GM18517 (cell line): ENCODE measurements around the gene CNGA4.
A peak's percentile ranks its signal among the peaks of the same experiment; 100 is the strongest.

Experiments used
- ATAC-seq: cut with Tn5 transposase; IDR thresholded peaks from one replicate; pipeline ENCODE4 v1.9.1; 2021; ENCODE audit warnings: mild to moderate bottlenecking, moderate library complexity; ENCODE audit not compliant: unreplicated experiment

Gene CNGA4, protein sequence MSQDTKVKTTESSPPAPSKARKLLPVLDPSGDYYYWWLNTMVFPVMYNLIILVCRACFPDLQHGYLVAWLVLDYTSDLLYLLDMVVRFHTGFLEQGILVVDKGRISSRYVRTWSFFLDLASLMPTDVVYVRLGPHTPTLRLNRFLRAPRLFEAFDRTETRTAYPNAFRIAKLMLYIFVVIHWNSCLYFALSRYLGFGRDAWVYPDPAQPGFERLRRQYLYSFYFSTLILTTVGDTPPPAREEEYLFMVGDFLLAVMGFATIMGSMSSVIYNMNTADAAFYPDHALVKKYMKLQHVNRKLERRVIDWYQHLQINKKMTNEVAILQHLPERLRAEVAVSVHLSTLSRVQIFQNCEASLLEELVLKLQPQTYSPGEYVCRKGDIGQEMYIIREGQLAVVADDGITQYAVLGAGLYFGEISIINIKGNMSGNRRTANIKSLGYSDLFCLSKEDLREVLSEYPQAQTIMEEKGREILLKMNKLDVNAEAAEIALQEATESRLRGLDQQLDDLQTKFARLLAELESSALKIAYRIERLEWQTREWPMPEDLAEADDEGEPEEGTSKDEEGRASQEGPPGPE

DNA sequence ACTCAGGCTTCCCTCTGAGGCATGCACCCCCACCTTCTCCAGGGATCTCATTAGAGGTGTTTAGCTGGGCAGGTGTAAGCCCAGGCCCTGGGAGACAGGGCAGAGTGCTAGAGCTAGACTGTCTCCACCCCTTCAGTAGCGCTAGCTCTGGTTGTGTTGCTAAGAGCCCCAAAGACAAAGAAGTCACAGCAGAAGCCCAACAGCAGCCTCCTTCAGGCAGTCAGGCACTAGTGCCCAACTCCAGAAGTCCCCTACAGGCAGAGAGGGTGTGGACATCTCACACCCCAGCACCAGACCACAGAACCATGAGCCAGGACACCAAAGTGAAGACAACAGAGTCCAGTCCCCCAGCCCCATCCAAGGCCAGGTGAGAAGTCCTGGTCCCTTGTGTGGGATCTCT lies at the start of gene CNGA4:
Gene CNGA4, plus strand, starts transcription at position 188 of the 400 bp plus-strand sequence. Its CDS starts 118 bp downstream, at position 306.
- no peak for ATAC-seq

DNA sequence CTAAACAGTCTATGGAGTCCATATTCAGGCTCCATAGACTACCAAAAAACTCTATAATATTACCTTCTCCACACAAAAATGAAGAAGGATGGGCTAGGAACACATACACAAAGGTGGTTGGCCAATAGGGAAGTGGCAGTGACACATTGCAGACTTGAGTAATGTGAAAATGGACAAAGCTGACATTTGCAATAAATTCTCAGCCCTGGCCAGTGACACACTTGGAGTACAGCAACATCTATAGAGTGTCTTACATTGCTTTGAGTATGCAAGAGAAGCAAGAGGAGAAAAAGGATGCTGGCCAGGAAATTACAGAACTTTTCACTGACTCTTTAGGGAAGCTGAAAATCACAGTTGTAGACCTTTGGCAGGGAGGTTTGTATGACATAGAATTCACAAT lies 47.1 kb upstream of the CNGA4 start:
- no peak for ATAC-seq

DNA sequence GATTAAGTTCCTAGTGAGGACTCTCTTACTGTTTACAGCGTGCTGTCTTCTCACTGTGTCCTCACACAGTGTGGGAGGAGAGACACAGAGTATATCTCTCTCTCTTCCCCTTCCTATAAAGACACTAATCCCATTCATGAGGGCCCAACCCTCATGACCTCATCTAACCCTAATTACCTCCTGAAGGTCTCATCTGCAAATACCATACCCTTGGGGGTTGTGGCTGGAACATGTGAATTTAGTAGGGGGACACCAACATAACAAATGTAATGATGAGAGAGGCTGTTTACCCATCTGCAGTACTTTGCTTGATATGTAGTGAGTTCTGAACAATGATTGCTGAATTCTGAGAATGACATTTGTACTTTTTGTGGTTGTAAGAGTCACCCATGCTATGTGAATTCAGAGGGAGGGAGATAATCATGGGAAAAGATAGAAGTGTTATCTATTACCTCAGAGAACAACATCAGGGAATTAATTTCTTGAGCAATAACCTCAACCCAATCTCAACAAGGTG lies 44.8 kb upstream of the CNGA4 start:
- ATAC-seq = no peak

DNA sequence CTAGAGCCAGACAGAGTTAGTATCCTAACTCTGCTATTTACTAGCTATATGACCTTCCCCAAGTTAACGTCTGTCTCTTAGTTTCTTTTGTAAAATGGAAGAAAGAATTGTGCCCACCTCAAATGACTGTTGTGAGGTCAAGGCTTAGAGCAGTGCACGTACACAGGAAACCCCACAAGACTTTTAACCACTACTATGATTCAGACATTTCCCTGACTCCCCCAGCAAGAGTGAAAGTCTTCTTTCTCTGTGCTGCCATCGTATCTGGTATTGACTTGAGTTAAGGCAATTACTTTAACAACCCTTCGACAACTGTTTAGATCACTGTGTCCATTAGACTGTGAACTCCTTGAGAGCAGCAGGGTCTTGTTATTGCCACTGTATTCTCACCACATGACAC lies 42.5 kb upstream of the CNGA4 start:
- no peak for ATAC-seq

DNA sequence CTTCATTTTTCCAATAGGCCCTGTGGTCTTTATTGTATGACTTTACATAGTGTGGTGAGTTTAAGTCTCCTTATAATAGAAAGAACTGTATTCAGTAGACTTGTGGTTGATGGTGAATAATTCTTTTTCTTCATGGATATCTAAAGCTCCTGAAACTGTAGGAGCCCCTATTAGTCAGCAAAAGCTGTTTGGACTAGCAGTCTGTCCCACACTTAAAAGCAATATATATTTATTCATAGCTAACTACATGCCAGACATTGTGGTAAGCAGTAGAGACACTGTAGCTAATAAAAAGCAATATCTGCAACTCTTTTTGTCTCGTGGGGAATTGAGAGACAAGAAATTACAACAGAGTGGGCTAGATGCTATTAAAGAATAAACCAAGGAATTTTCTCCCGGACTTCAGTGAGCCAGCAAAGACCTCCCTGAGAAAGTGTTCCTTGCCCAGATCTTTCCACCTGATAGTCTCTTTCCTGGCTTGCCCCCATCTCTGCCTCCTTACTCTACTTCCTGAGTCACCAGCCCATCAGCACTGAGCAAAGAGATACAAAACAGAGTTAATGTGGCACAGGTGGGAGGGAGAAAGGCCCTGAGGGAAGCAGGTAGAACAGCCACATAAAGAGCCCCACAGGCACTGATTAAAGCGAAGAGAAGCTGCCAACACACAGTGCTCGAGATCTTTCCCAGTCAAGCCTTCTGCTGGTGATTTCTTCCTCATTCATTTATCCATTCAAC lies 41.3 kb upstream of the CNGA4 start:
- no peak for ATAC-seq

DNA sequence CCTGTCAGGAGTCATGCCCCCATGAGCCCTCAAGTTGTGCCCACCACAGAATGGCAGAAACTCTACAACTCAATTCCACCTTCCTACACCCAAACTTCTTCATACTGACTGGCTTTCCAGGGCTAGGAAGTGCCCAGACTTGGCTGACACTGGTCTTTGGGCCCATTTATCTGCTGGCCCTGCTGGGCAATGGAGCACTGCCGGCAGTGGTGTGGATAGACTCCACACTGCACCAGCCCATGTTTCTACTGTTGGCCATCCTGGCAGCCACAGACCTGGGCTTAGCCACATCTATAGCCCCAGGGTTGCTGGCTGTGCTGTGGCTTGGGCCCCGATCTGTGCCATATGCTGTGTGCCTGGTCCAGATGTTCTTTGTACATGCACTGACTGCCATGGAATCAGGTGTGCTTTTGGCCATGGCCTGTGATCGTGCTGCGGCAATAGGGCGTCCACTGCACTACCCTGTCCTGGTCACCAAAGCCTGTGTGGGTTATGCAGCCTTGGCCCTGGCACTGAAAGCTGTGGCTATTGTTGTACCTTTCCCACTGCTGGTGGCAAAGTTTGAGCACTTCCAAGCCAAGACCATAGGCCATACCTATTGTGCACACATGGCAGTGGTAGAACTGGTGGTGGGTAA lies 39.6 kb upstream of the CNGA4 start, which contains the start of gene OR52W1:
Gene OR52W1, plus strand, starts transcription at position 51 of the 637 bp plus-strand sequence. Its CDS starts 0 bp downstream, at position 51.
- no peak for ATAC-seq

DNA sequence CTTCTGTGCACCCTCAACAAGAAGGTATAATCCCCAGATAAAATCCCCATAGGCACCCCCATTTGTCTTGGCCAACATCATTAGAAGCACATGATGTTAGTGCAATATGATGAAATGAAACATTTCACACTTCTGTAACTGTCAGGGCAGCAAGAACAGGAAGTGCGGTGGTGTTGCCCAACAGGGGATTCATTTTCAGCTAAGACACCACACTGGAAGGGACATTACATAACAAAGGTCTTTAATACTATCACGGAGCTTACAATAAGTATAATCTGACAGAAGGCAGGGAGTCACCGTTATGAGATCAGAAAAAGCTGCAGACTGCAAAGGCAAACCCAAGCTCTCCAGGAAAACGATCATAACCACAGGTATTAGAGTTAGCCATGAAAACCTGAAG lies 37.9 kb upstream of the CNGA4 start:
- ATAC-seq = no peak

DNA sequence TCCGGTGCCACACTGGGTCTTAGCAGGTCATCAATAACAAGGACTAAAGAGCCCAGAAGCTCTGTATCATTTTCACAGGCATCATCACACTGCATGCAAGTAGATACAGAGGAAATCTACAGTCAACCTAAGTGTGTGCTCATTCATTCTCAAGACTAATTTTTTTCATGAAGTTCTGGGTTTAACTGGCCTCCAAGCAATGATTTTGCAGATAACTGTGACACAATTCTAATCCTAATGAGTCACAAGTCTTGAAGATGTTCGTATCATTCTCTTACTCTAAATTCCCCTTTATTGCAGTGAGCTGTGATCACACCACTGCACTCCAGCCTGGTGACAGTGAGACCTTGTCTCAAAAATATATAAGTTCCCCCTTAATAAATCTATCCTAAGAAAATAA lies 37.4 kb upstream of the CNGA4 start:
- ATAC-seq = no peak

DNA sequence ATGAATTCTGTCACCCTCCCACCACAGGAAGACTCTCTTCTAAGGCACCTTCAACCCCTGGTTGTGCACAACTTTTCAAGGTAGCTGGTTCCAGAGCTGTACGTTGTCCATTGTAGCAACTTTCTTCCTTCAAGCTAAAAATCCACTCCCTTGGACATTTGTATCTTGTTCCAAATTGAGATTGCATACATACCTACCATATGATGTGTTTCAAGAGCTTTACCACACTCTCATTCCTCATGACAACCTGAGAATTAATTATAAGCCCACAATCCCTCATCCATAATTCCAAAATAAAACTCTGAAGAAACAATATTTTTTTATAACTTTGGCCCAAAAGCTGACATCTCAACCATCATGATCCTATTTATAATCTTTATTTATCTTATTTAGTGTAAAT lies 36.8 kb upstream of the CNGA4 start:
- ATAC-seq = no peak

DNA sequence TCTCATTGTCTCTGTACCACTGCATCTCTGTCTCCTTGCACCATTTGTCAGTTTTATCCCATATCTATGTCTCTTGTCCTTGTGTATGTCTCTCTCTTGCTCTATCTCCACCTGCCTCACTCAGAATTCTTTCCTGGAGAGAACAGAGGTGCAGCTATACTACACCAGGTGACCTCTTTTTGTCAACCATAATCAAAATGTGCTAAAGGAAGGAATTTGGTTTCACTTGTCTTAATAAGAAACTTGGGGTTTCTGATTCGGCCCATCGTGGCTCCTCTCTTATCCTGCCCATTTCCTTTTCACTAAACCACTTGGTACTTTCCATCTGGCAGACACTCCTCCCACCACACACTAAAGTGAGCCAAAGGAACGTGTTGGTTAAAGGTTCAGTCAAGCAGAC lies 35.6 kb upstream of the CNGA4 start:
- ATAC-seq = peak; percentile 69

DNA sequence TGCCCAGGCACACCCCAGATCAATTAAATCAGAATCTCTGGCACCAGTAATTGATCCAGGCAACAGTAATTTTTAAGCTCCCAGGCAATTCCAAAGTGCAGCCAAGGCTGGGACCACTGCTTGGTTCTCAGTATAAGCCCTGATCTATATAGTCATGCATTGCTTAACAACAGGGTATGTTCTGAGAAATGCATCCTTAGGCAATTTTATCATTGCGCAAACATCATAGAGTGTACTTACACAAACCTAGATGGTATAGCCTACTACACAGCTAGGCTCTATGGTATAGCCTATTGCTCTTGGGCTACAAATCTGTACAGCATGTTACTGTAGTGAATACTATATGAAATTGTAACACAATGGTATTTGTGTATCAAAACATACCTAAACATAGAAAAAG lies 34.2 kb upstream of the CNGA4 start:
- ATAC-seq = no peak

DNA sequence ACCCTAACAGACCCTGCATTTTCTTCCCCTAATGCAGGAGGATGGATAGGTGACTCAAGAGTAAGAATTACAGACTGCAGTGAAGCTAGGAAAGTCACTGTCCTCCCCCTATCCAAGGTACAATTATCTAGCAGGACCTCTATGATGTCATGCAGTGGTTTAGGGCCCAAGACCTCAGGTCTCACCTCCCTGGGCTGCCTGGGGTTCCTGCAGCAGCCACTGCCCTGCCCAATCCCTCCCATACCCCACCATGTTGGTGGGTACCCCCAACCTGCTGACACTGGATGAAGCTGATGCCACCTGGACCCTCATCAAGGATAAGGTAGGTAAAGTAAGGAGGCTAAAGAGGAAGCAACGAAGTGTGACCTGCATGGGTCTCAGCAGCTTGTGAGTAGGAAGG lies 33.5 kb upstream of the CNGA4 start, which contains the start of gene C11orf42:
Gene C11orf42, plus strand, starts transcription at position 192 of the 400 bp plus-strand sequence. Its CDS starts 59 bp downstream, at position 251.
- no peak for ATAC-seq

DNA sequence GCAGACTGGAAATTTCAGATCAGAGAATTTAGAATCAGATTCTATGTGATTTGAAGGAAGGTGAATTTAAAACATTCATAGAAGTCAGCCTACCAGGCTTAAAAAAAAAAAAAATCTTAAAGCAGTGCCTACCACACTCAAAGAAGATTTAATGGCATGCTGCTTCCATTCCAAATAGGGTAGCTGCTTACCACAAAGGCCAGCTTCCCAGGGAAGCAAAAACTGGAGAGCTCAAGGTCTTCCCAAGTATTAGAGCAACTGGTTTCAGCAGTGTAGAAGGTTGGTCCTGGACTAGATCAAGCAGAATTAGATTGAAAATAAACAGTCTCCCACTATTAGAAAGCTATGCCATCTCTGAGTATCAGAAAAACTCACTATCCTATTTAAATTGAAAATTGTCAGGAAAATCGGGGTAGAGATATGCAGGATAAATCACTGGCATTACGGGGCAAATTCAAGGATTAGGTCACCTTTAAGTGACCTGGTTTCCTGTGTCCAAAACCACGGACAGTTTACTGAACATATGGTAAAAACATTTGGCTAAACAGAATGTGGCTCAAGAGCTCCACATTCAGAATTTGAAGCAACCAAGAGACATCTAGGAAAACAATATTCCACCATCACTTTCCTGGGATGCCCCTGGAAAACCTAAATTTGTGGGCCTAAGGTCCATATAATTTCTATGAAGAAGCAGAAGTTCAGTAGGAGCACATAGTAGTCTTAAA lies 32.3 kb upstream of the CNGA4 start:
- no peak for ATAC-seq

DNA sequence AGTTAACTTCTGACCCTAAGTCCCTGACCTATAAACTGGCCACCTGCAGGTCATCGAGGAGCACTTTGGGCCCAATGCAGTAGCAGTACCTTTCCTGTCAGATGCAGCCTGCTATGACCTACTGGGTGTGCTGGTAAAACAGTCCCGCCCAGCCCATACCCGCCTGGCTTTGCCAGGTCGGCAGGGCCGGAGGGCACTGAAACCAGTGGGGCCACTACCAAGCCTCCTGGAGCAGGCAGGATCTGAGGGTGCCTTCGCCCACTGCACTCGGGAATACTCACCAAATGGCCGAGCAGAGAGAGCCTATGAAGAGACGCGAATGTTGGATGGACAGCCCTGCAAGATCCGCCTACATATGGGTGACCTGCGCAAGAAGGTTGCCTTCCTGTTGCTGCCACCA lies 29.1 kb upstream of the CNGA4 start:
- ATAC-seq = no peak

DNA sequence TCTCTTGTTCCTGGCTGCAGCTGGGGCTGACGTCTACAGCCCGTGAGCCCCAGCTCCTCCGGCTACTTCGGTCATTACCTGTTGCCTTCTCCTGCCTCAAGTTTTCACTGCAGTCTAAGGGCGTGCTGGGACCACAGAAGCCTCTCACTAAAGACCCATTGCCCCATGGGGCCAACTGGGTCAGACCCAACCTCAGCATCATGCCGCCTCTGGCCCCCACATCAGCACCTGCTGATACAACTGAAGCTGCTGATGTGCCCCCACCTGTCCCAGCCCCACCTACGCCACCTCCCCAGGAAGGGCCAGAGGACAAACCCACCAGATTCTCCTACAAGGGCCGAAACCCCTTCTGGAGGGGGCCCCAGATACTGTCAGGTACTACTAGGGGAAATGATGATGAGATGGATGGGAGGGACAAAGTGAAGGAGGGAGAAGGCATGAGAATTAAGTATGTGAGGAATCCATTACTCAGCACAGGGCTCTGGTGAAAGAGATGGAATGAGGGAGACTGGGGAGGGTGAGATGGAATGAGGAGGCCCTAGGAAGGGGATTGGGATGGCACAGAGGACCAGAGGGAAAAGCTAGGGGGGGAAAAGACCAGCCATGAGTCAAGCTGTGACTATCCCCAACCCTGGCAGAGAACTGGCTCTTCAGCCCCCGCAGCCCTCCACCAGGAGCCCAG lies 28.5 kb upstream of the CNGA4 start:
- ATAC-seq = no peak

DNA sequence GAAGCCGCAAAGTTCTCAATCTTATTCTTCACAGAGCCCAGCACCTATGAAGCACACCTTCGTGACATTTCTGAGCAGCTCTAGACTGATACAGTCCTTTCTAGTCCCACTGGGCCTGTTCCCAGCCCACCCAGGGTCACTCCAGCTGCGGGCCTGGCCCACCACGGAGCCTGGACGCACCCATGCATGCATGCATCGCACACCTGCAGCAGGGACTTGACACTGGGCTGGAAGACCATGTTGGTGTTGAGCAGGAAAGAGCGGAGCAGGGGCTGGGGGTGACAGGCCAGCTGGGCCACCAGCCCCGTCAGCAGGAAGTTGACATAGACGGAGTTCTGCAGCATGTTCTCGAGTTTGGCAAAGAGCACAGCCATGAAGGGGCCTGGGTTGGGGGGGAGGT lies 24.4 kb upstream of the CNGA4 start:
- no peak for ATAC-seq

DNA sequence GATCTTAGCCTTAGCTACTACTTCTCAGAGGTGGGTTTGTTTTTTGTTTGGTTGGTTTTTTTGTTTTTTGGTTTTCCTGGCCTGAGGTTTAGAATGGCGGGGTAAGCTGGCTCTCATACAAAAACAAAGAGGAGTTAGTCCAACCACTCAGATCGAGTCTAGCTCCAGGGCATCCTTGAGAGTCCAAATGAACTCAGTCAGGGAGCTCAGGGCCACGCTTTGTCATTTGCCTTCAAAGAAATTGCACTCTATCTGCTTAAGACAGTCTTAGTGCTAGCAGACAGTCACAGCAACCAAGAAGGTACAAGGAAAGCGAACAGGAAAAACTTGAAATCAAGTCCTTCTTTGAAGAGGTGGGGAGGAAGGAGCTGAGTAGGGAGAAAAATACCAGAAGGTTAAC lies 22.4 kb upstream of the CNGA4 start:
- ATAC-seq = no peak

DNA sequence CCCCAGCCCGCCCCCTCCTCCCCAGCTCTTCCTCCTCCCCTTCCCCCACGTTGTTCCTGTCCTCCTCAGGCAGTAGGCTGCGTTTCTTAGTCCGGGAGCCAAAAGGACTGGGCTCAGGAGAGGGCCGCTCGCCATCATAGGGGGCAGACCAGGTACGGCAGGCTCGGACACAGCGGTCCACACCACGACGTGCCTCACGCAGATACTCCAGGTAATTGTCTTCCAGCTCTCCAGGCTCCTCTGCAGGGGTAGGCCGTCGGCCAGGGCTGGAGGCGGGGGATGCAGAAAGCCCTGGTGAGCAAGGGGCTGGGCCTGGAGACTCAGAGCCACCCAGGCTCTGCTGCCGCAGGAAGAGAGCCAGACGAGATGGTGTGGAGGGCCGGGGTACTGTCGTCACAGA lies 21.2 kb upstream of the CNGA4 start:
- no peak for ATAC-seq

DNA sequence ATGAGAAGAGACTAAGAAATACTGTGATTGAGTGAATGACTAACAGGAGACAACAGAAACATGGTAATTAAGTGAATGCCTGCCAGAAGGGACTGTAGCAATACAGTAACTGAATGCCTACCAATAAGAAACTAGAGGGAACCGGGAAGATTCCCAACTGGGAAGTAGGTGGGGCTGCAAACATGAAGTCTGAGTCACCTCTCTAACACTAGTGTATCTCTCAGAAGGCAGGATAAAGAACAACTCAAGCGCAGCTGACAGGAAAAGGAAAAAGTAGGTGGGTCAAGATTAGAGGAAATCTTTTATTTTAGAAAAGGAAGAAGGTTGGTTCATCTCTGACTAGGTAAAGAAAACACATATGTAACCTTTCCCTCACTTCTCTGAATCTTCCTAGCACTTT lies 19.5 kb upstream of the CNGA4 start:
- ATAC-seq = no peak

DNA sequence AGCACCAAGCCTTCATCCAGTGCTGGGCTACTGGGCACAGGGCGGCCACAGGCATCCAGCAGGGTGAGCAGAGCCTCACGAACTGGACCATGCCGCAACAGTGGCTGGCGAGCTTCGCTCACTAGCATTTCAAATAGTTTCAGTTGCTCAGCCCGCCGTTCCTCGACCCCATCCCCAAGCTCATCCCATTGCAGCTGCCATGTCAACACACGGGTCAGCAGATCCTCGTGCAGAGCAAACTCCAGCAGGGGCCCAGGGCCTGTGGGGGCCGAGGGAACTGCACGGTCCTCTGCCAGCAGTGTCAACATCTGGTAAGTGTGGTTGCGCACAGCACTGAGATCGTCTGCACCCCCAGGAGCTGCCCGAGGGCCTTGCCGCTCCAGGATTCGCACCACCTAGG lies 15.0 kb upstream of the CNGA4 start:
- no peak for ATAC-seq
